ENCODE results near the gene STK32C.

Gene STK32C

GRCh38 chr10:132238371-132239125 lies 69.2 kb downstream of the STK32C start:
- no peaks in the 10 kb centered on the region for H3K36me3 ChIP-seq (replicated peaks)
- H3K4me3 ChIP-seq, result no peak overlapping the region
- in situ Hi-C loops (cut with MboI; ENCODE audit: low sequenced_read_pairs), result no loop called here
- H3K4me1 ChIP-seq, result no peaks in the 10 kb centered on the region
- no peak for DNase-seq (ENCODE audit: low spot score in 2 of 2)
- no peaks in the 10 kb centered on the region for H3K9me3 ChIP-seq
- no peaks in the 10 kb centered on the region for H3K27me3 ChIP-seq (ENCODE audit: low read depth)

GRCh38 chr10:132237871-132238270 lies 69.9 kb downstream of the STK32C start:
- Histone ChIP-seq H3K36me3 (replicated peaks) (no peaks in the 10 kb centered on the region), H3K9me3 (no peaks in the 10 kb centered on the region), H3K4me3 (no peak overlapping the region), H3K27me3 (ENCODE audit: low read depth) (no peaks in the 10 kb centered on the region), H3K4me1 (no peaks in the 10 kb centered on the region)
- in situ Hi-C loops (cut with MboI; ENCODE audit: low sequenced_read_pairs), result no loop called here
- no peak for DNase-seq (ENCODE audit: low spot score in 2 of 2)

GRCh38 chr10:132237396-132237795 lies 70.4 kb downstream of the STK32C start:
- in situ Hi-C loops (cut with MboI; ENCODE audit: low sequenced_read_pairs), result no loop called here
- no peaks in the 10 kb centered on the region for H3K27me3 ChIP-seq (ENCODE audit: low read depth)
- no peaks in the 10 kb centered on the region for H3K4me1 ChIP-seq

GRCh38 chr10:132236881-132237280 lies 70.9 kb downstream of the STK32C start:
- no peak for DNase-seq (ENCODE audit: low spot score in 2 of 2)
- H3K36me3 ChIP-seq (replicated peaks), result no peaks in the 10 kb centered on the region
- no peak overlapping the region for H3K4me3 ChIP-seq
- H3K27me3 ChIP-seq (ENCODE audit: low read depth), result no peaks in the 10 kb centered on the region
- H3K9me3 ChIP-seq, result no peaks in the 10 kb centered on the region
- no peaks in the 10 kb centered on the region for H3K4me1 ChIP-seq
- in situ Hi-C loops (cut with MboI; ENCODE audit: low sequenced_read_pairs), result no loop called here

More at GRCh38 chr10:132237396-132237795, 70.4 kb downstream of the STK32C start:
- no peaks in the 10 kb centered on the region for H3K36me3 ChIP-seq (replicated peaks)
- DNase-seq (ENCODE audit: low spot score in 2 of 2), result no peak
- no peak overlapping the region for H3K4me3 ChIP-seq
- no peaks in the 10 kb centered on the region for H3K9me3 ChIP-seq

- H3K4me3 ChIP-seq, result no peak overlapping the region
- H3K4me1 ChIP-seq, result no peaks in the 10 kb centered on the region
- H3K27me3 ChIP-seq (ENCODE audit: low read depth), result no peaks in the 10 kb centered on the region
- H3K36me3 ChIP-seq (replicated peaks), result no peaks in the 10 kb centered on the region
- H3K9me3 ChIP-seq, result no peaks in the 10 kb centered on the region
- DNase-seq (ENCODE audit: low spot score in 2 of 2), result no peak
- in situ Hi-C loops (cut with MboI; ENCODE audit: low sequenced_read_pairs), result no loop called here
Observed at GRCh38 chr10:132236161-132236560, 71.6 kb downstream of the STK32C start.

GRCh38 chr10:132234860-132235259 lies 72.9 kb downstream of the STK32C start:
- Histone ChIP-seq H3K27me3 (ENCODE audit: low read depth) (no peaks in the 10 kb centered on the region), H3K9me3 (no peaks in the 10 kb centered on the region), H3K4me3 (no peak overlapping the region), H3K36me3 (replicated peaks) (no peaks in the 10 kb centered on the region), H3K4me1 (no peaks in the 10 kb centered on the region)
- DNase-seq (ENCODE audit: low spot score in 2 of 2), result no peak
- in situ Hi-C loops (cut with MboI; ENCODE audit: low sequenced_read_pairs), result no loop called here

GRCh38 chr10:132233501-132234085 lies 74.2 kb downstream of the STK32C start:
- Histone ChIP-seq H3K36me3 (replicated peaks) (no peaks in the 10 kb centered on the region), H3K4me3 (no peak overlapping the region), H3K27me3 (ENCODE audit: low read depth) (no peaks in the 10 kb centered on the region), H3K9me3 (no peaks in the 10 kb centered on the region), H3K4me1 (no peaks in the 10 kb centered on the region)
- no peak for DNase-seq (ENCODE audit: low spot score in 2 of 2)
- in situ Hi-C loops (cut with MboI; ENCODE audit: low sequenced_read_pairs), result no loop called here

- DNase-seq (ENCODE audit: low spot score in 2 of 2), result no peak
- no peaks in the 10 kb centered on the region for H3K36me3 ChIP-seq (replicated peaks)
- in situ Hi-C loops (cut with MboI; ENCODE audit: low sequenced_read_pairs), result no loop called here
- H3K9me3 ChIP-seq, result no peaks in the 10 kb centered on the region
- no peaks in the 10 kb centered on the region for H3K27me3 ChIP-seq (ENCODE audit: low read depth)
- H3K4me1 ChIP-seq, result no peaks in the 10 kb centered on the region
- no peak overlapping the region for H3K4me3 ChIP-seq
Observed at GRCh38 chr10:132232981-132233380, 74.8 kb downstream of the STK32C start.

- no peak overlapping the region for H3K4me3 ChIP-seq
- no peaks in the 10 kb centered on the region for H3K27me3 ChIP-seq (ENCODE audit: low read depth)
- in situ Hi-C loops (cut with MboI; ENCODE audit: low sequenced_read_pairs), result no loop called here
Observed at GRCh38 chr10:132232023-132232951, 75.5 kb downstream of the STK32C start.

GRCh38 chr10:132231656-132232022 lies 76.1 kb downstream of the STK32C start:
- Histone ChIP-seq H3K9me3 (no peaks in the 10 kb centered on the region), H3K4me3 (no peak overlapping the region), H3K27me3 (ENCODE audit: low read depth) (no peaks in the 10 kb centered on the region), H3K4me1 (no peaks in the 10 kb centered on the region), H3K36me3 (replicated peaks) (no peaks in the 10 kb centered on the region)
- in situ Hi-C loops (cut with MboI; ENCODE audit: low sequenced_read_pairs), result no loop called here
- DNase-seq (ENCODE audit: low spot score in 2 of 2), result no peak

More at GRCh38 chr10:132232023-132232951, 75.5 kb downstream of the STK32C start:
- Histone ChIP-seq H3K9me3 (no peaks in the 10 kb centered on the region), H3K36me3 (replicated peaks) (no peaks in the 10 kb centered on the region), H3K4me1 (no peaks in the 10 kb centered on the region)
- no peak for DNase-seq (ENCODE audit: low spot score in 2 of 2)

GRCh38 chr10:132230557-132231210 lies 77.1 kb downstream of the STK32C start:
- Histone ChIP-seq H3K9me3 (no peaks in the 10 kb centered on the region), H3K4me1 (no peaks in the 10 kb centered on the region), H3K4me3 (no peak overlapping the region), H3K36me3 (replicated peaks) (no peaks in the 10 kb centered on the region), H3K27me3 (ENCODE audit: low read depth) (no peaks in the 10 kb centered on the region)
- no peak for DNase-seq (ENCODE audit: low spot score in 2 of 2)
- in situ Hi-C loops (cut with MboI; ENCODE audit: low sequenced_read_pairs), result no loop called here

GRCh38 chr10:132229834-132230556 lies 77.8 kb downstream of the STK32C start:
- DNase-seq (ENCODE audit: low spot score in 2 of 2), result no peak
- Histone ChIP-seq H3K9me3 (no peaks in the 10 kb centered on the region), H3K4me1 (no peaks in the 10 kb centered on the region), H3K27me3 (ENCODE audit: low read depth) (no peaks in the 10 kb centered on the region), H3K4me3 (no peak overlapping the region), H3K36me3 (replicated peaks) (no peaks in the 10 kb centered on the region)
- in situ Hi-C loops (cut with MboI; ENCODE audit: low sequenced_read_pairs), result loop anchor here (10.0 kb wide), 1 partner anchor 225 kb away; no protein-coding TSS in a partner anchor

- no peak for DNase-seq (ENCODE audit: low spot score in 2 of 2)
- in situ Hi-C loops (cut with MboI; ENCODE audit: low sequenced_read_pairs), result loop anchor here (10.0 kb wide), 1 partner anchor 226 kb away; no protein-coding TSS in a partner anchor
- no peaks in the 10 kb centered on the region for H3K27me3 ChIP-seq (ENCODE audit: low read depth)
Observed at GRCh38 chr10:132229096-132229495, 78.7 kb downstream of the STK32C start.

More at GRCh38 chr10:132229096-132229495, 78.7 kb downstream of the STK32C start:
- Histone ChIP-seq H3K36me3 (replicated peaks) (no peaks in the 10 kb centered on the region), H3K4me3 (no peak overlapping the region), H3K4me1 (no peaks in the 10 kb centered on the region), H3K9me3 (no peaks in the 10 kb centered on the region)

All from HAP-1 (cell line).